ENCODE measurements around the gene OLFML2A.
A peak's percentile ranks its signal among the peaks of the same experiment; 100 is the strongest.
"Not testable (repeated sequence)": the region's sequence is repeated elsewhere in the genome, so short reads cannot be mapped to it uniquely, and the experiment has no call there.

Gene OLFML2A

GRCh38 chr9:124838567-124839275 lies 61.8 kb downstream of the OLFML2A start:
- in situ Hi-C loops (cut with HindIII; ENCODE audit: low pct_ligation_motif_present, low pct_unique_long_range_greater_than_20kb, low sequenced_read_pairs); DNase-seq: not testable (repeated sequence)

DNA sequence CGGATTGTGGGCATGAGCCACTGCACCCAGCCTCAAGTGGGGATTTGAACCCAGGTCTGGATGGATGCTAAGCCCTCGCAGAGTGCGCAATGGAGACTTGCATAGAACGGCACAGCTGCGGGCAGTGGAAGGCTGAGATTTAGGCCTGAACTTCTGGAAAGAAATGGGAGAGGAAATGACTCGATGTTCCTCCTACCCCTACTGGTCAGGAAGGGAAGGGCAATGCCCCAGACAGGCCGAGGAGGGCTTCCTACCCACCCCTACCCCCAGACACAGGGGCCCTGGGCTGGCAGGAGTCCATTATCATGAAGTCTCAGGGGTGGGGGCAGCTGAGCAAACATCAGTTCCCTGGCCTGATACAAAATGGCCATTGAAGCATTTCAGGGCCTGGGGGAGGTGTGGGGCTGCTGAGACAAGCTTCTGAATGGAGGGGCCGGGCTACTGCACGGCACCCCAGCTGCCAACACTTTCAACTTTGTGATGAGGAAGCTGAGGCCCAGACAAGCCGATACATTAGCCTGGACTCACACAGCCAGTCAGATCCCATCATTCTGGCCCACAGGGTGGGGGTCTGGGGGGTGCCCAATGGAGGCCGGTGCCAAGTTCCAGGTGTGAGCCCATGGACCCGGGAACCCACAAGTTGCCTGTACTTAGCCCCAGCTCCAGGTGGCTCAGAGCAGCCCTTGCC lies 62.8 kb downstream of the OLFML2A start:
- in situ Hi-C loops (cut with HindIII; ENCODE audit: low pct_ligation_motif_present, low pct_unique_long_range_greater_than_20kb, low sequenced_read_pairs): no loop called here
- peak; percentile 40 for DNase-seq

- in situ Hi-C loops (cut with HindIII; ENCODE audit: low pct_ligation_motif_present, low pct_unique_long_range_greater_than_20kb, low sequenced_read_pairs): no loop called here
- DNase-seq: no peak
Observed at GRCh38 chr9:124840300-124840833, 63.4 kb downstream of the OLFML2A start.

DNA sequence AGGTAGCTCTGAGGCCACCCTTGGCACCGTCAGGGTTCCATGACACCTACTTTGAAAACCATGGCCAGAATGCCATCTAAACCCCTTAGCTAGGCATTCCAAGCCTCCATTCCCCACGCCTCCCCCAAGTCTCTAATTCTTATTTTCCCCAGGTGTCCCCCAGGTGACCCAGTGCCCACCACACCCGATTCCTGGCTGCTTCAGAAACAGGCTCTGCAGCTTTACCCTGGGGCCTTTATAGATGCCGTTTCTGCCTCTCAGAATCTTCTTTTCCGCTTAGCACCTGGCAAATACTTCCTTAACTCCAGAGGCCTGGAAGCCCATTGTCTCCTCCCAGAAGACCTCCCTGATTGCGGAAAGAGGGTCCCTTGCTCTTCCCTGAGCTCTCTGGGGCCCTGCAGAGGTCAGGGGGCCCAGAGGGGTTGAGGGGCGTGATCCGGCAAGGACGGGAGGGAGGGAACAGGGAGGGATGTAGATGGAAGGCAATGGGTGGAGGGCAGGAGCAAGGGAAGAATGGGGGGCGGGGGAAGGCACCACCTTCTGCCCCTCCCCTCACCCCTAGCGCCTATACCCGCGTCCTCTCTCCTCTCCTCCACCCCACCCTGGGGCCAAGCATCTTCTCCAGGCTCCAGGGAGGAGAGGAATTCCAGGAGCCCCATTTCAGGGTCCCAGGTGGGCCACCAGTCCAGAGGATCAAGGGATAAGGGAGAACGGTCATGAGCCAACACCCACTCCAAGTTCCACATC lies 64.3 kb downstream of the OLFML2A start:
- no peak for DNase-seq
- in situ Hi-C loops (cut with HindIII; ENCODE audit: low pct_ligation_motif_present, low pct_unique_long_range_greater_than_20kb, low sequenced_read_pairs): no loop called here

DNA sequence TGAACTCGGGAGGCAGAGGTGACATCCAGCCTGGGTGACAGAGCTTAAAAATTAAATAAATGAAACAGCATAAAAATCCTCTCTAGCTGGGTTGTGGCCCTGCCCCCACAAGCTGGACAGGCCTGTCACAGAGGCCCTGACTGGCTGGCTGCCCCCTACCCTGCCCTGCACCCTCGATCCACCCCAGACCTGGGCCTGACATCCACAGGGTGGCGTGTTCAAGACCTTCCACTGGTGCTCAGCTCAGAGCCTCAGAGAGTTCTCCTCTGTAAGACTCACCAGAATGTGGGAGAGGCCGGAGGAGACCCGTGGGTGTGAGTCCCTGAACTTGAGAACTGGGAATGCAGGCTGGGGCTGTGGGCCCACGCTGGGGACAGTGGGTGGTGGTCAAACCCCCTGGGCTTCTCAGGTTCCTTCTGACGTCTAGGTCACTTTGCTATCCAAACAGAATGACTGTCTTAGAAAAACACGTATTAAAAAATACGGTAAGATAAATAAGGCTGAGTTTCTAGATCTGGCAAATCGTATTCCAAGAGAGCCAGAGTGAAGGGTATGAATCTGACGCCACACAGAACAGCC lies 66.6 kb downstream of the OLFML2A start:
- in situ Hi-C loops (cut with HindIII; ENCODE audit: low pct_ligation_motif_present, low pct_unique_long_range_greater_than_20kb, low sequenced_read_pairs): no loop called here
- DNase-seq: no peak

- DNase-seq: no peak
- in situ Hi-C loops (cut with HindIII; ENCODE audit: low pct_ligation_motif_present, low pct_unique_long_range_greater_than_20kb, low sequenced_read_pairs): no loop called here
Observed at GRCh38 chr9:124844291-124844690, 67.4 kb downstream of the OLFML2A start.

GRCh38 chr9:124846467-124846866 lies 69.5 kb downstream of the OLFML2A start:
- DNase-seq; in situ Hi-C loops (cut with HindIII; ENCODE audit: low pct_ligation_motif_present, low pct_unique_long_range_greater_than_20kb, low sequenced_read_pairs): not testable (repeated sequence)

DNA sequence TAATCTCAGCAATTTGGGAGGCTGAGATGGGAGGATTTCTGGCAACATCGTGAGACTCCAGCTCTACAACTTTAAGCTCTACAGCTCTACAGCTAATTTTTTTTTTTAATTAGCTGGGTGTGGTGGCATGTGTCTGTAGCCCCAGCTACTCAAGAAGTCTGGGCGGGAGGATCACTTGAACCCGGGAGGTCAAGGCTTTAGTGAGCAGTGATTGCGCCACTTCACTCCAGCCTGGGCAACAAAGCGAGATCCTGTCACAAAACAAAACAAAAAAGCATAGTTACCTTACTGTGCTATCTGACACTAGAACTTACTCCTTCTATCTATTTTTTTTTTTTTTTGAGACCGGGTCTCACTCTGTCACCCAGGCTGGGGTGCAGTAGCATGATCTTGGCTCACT lies 70.0 kb downstream of the OLFML2A start:
- in situ Hi-C loops (cut with HindIII; ENCODE audit: low pct_ligation_motif_present, low pct_unique_long_range_greater_than_20kb, low sequenced_read_pairs): no loop called here
- no peak for DNase-seq

DNA sequence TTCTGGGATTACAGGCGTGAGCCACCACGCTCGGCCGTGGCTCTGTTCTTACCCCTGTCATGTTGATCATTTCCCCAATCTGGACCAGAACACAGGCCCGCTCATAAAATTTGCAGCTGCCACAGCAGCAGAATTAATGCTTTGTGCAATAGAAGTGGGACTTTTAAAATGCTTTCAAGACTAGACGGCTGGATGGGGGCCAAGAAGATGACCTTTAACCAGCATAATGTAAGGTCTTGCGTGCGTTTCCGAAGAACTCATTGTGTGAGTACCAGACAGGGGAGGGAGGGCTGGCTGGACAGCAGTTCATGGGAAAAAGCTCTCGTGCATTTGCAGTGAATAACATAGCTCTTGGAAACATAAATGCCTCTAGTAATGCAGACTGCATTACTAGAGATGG lies 72.9 kb downstream of the OLFML2A start:
- no peak for DNase-seq
- in situ Hi-C loops (cut with HindIII; ENCODE audit: low pct_ligation_motif_present, low pct_unique_long_range_greater_than_20kb, low sequenced_read_pairs): no loop called here

DNA sequence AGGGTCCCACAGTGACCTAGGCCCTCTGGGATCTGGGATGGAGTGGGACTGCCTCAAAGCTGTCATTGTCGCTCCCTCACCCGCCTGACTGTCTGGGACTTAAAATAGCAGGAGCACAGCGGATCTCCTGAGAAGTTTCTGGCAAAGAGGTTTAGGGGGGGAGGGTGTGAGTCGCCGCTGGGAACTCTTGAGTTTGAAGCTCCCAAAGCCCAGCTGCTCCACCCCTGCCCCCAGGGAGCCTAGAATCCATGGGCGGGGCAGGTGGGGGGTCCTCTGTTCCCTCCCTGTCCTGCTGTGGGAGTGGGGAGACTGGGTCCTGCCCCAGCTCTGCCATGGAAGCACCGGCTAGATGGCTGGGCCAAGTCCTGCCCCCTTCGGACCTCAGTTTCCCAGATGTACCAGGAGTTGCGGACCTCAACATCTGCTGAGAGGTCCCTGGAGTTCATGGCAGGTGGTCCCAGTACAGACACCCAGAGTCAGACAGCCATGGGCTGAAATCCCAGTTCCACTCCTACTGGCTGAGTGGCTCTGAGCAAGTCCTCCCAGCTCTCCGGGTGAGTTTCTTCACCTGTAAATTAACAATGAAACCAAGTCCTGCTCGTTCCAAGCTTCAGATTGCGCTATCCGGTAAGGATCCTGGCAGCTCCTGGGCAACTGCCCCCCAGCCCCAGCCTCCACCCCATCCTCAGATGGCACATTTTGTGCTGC lies 75.3 kb downstream of the OLFML2A start:
- DNase-seq: no peak
- in situ Hi-C loops (cut with HindIII; ENCODE audit: low pct_ligation_motif_present, low pct_unique_long_range_greater_than_20kb, low sequenced_read_pairs): no loop called here

GRCh38 chr9:124852829-124853531 lies 76.0 kb downstream of the OLFML2A start, which contains the start of gene WDR38:
TSS of gene WDR38 (plus strand) at chr9:124853460. CDS start at chr9:124853532, 72 bp downstream.
- in situ Hi-C loops (cut with HindIII; ENCODE audit: low pct_ligation_motif_present, low pct_unique_long_range_greater_than_20kb, low sequenced_read_pairs): no loop called here
- DNase-seq: peak; percentile 74

- in situ Hi-C loops (cut with HindIII; ENCODE audit: low pct_ligation_motif_present, low pct_unique_long_range_greater_than_20kb, low sequenced_read_pairs): no loop called here
- no peak for DNase-seq
Observed at GRCh38 chr9:124853605-124854143, 76.7 kb downstream of the OLFML2A start.

- in situ Hi-C loops (cut with HindIII; ENCODE audit: low pct_ligation_motif_present, low pct_unique_long_range_greater_than_20kb, low sequenced_read_pairs): no loop called here
- no peak for DNase-seq
Observed at GRCh38 chr9:124854161-124854560, 77.2 kb downstream of the OLFML2A start.

DNA sequence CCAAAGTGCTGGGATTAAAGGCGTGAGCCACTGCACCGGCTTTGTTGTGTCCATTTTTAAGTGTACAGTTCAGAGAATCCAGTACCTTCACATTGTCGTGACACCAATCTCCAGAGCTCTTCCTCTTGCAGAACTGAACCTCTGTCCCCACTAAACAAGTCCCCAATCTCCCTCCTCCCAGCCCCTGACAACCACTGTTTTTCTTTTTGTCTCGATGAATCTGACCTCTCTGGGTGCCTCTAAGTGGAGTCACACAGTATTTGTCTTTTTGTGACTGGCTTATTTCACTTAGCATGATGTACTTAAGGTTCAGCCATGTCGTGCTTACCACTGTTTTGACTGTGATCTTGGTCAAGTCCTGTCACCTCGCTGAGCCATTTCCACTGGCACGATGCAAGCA lies 77.9 kb downstream of the OLFML2A start:
- in situ Hi-C loops (cut with HindIII; ENCODE audit: low pct_ligation_motif_present, low pct_unique_long_range_greater_than_20kb, low sequenced_read_pairs): no loop called here
- DNase-seq: no peak

DNA sequence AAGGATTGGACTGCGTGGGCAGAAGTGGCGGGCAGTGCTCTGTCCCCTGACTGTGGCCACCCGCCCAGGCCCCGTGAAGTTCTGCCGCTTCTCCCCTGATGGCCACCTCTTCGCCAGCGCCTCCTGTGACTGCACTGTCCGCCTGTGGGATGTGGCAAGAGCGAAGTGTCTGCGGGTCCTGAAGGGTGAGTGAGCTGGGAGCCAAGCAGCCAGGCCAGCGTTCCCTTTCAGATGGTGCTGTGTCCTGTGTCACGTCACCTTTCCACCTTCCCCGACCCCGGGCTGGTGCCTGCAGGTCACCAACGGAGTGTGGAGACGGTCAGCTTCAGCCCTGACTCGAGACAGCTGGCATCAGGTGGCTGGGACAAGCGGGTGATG lies 78.6 kb downstream of the OLFML2A start:
- in situ Hi-C loops (cut with HindIII; ENCODE audit: low pct_ligation_motif_present, low pct_unique_long_range_greater_than_20kb, low sequenced_read_pairs): no loop called here

GRCh38 chr9:124855944-124856765 lies 79.2 kb downstream of the OLFML2A start:
- in situ Hi-C loops (cut with HindIII; ENCODE audit: low pct_ligation_motif_present, low pct_unique_long_range_greater_than_20kb, low sequenced_read_pairs): no loop called here
- peak; percentile 52 for DNase-seq

More for the DNA sequence above, 78.6 kb downstream of the OLFML2A start:
- no peak for DNase-seq

All from ACHN (cell line).